ENCODE data around the gene SLC35G3. TPM values are rescaled to one million over a fixed set of nuclear protein-coding genes. Genes with fewer than 3 reads are reported as not detected.
"Not testable (repeated sequence)": the region's sequence is repeated elsewhere in the genome, so short reads cannot be mapped to it uniquely, and the experiment has no call there.

SLC35G3 gene
- total RNA-seq, 1 donor = not detected

GRCh38 chr17:35160354-35161201 is 33.6 kb downstream of the SLC35G3 start:
- no peak for DNase-seq (ENCODE audit: low read depth)
- H3K4me3 ChIP-seq (ENCODE audit: low read depth, low read length) = no peak overlapping the region
- no peak for TF ChIP-seq CTCF (IDR thresholded peaks at IDR 0.05; ENCODE audit: insufficient read depth, low read length)

- no peak for TF ChIP-seq CTCF (IDR thresholded peaks at IDR 0.05; ENCODE audit: insufficient read depth, low read length)
- no peak overlapping the region for H3K4me3 ChIP-seq (ENCODE audit: low read depth, low read length)
- DNase-seq (ENCODE audit: low read depth) = no peak
Measured at GRCh38 chr17:35159940-35160339, 34.3 kb downstream of the SLC35G3 start.

- no peak for TF ChIP-seq CTCF (IDR thresholded peaks at IDR 0.05; ENCODE audit: insufficient read depth, low read length)
- H3K4me3 ChIP-seq (ENCODE audit: low read depth, low read length) = no peak overlapping the region
- DNase-seq (ENCODE audit: low read depth) = no peak
Measured at GRCh38 chr17:35155246-35155645, 38.9 kb downstream of the SLC35G3 start.

- no peak overlapping the region for H3K4me3 ChIP-seq (ENCODE audit: low read depth, low read length)
- no peak for DNase-seq (ENCODE audit: low read depth)
- no peak for TF ChIP-seq CTCF (IDR thresholded peaks at IDR 0.05; ENCODE audit: insufficient read depth, low read length)
Measured at GRCh38 chr17:35154196-35155165, 39.7 kb downstream of the SLC35G3 start.

- no peak overlapping the region for H3K4me3 ChIP-seq (ENCODE audit: low read depth, low read length)
- no peak for TF ChIP-seq CTCF (IDR thresholded peaks at IDR 0.05; ENCODE audit: insufficient read depth, low read length)
- no peak for DNase-seq (ENCODE audit: low read depth)
Measured at GRCh38 chr17:35152421-35153140, 41.6 kb downstream of the SLC35G3 start.

GRCh38 chr17:35151080-35151479 is 43.1 kb downstream of the SLC35G3 start:
- not testable (repeated sequence) for H3K4me3 ChIP-seq (ENCODE audit: low read depth, low read length); DNase-seq (ENCODE audit: low read depth)
